Immature natural killer cell (primary cell): Measurements from ENCODE around the gene FAM163A. TPM values are rescaled to one million over a fixed set of nuclear protein-coding genes. Genes with fewer than 3 reads are reported as not detected.

Experiments used
- DNase-seq, 3 donors: peaks; one replicate each; pipeline ENCODE4 v3.0.0; 2022; ENCODE audit warnings: mixed read lengths in 1 of 3
- H3K27ac Mint-ChIP-seq, 6 donors: one replicate each; pipeline ENCODE4 v1.8.0; 2020; ENCODE audit warnings: mixed read lengths in 6 of 6, mild to moderate bottlenecking in 5 of 6, inconsistent platforms in 4 of 6, moderate library complexity in 3 of 6
- H3K27me3 Mint-ChIP-seq, 3 donors: one replicate each; pipeline ENCODE4 v1.8.0; 2020 to 2021; ENCODE audit warnings: low read depth in 3 of 3, mild to moderate bottlenecking in 3 of 3, mixed read lengths in 3 of 3, moderate library complexity in 3 of 3, inconsistent platforms in 1 of 3
- H3K36me3 Mint-ChIP-seq, 3 donors: one replicate each; pipeline ENCODE4 v1.8.0; 2020; ENCODE audit warnings: mixed read lengths in 3 of 3, inconsistent platforms in 2 of 3, mild to moderate bottlenecking in 2 of 3
- H3K4me1 Mint-ChIP-seq, 2 donors: one replicate each; pipeline ENCODE4 v1.8.0; 2020; ENCODE audit warnings: inconsistent platforms in 2 of 2, mild to moderate bottlenecking in 2 of 2, mixed read lengths in 2 of 2, moderate library complexity in 1 of 2
- H3K4me3 Mint-ChIP-seq, 5 donors: one replicate each; pipeline ENCODE4 v1.8.0; 2020; ENCODE audit warnings: mild to moderate bottlenecking in 5 of 5, mixed read lengths in 5 of 5, inconsistent platforms in 3 of 5, moderate library complexity in 3 of 5
- H3K9me3 Mint-ChIP-seq, 6 donors: one replicate each; pipeline ENCODE4 v1.8.0; 2020; ENCODE audit warnings: mild to moderate bottlenecking in 6 of 6, mixed read lengths in 6 of 6, inconsistent platforms in 4 of 6, moderate library complexity in 3 of 6
- polyA plus RNA-seq, 3 donors: library from polyadenylated mRNA; unstranded; fragments of 300-500 nt; fragmentation: Illumina TruSeq; gene quantifications; one replicate each; pipeline ENCODE4 v1.2.3, GENCODE V29; 2021

Gene FAM163A
- polyA plus RNA-seq, 3 donors from 2014 or later = not detected

DNA sequence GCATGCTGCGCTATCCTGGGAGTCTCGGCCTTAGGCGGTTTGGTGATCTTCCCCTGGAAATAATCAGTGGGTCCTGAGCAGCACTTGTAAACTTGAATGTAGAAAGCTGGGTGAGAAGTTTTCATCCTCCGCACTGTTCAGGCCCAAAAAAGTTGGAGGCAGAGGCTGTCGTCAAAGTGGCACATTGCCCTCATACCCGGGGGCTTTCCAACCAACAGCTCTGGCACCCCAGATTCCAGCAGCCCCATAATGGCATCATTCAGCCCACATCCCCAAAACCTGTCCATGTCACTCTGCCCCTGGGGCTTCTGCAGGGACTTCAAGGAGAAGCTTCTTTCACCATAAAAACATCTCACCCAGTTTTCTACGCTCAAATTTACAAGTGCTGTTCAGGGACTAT, 75.2 kb downstream of the FAM163A start:
- Mint-ChIP-seq H3K36me3 (no peaks in the 10 kb centered on the region), H3K27me3 (peaks cover 4 to 6% (median 6%) of the 10 kb centered on the region in 3 donors), H3K9me3 (peaks cover 0 to 1% (median 0%) of the 10 kb centered on the region in 6 donors), H3K4me3 (no peak overlapping the region), H3K27ac (no peak overlapping the region), H3K4me1 (peaks cover 18 to 22% of the 10 kb centered on the region in 2 donors)
- no peak for DNase-seq

- H3K36me3 Mint-ChIP-seq = no peaks in the 10 kb centered on the region
- H3K4me1 Mint-ChIP-seq = peaks cover 18 to 22% of the 10 kb centered on the region in 2 donors
- H3K9me3 Mint-ChIP-seq = peaks cover 0 to 1% (median 0%) of the 10 kb centered on the region in 6 donors
- no peak overlapping the region for H3K4me3 Mint-ChIP-seq
- no peak for DNase-seq
- H3K27me3 Mint-ChIP-seq = peaks cover 4 to 6% (median 6%) of the 10 kb centered on the region in 3 donors
- H3K27ac Mint-ChIP-seq = no peak overlapping the region
Observed at GRCh38 chr1:179818743-179819173, 75.7 kb downstream of the FAM163A start.

- H3K36me3 Mint-ChIP-seq = no peaks in the 10 kb centered on the region
- DNase-seq = no peak
- H3K27ac Mint-ChIP-seq = no peak overlapping the region
- H3K4me1 Mint-ChIP-seq = peaks cover 5 to 9% of the 10 kb centered on the region in 2 donors
- peaks cover 0 to 3% (median 2%) of the 10 kb centered on the region in 3 donors for H3K27me3 Mint-ChIP-seq
- H3K9me3 Mint-ChIP-seq = peaks cover 0 to 1% (median 0%) of the 10 kb centered on the region in 6 donors
- H3K4me3 Mint-ChIP-seq = no peak overlapping the region
Observed at GRCh38 chr1:179820226-179820970, 77.3 kb downstream of the FAM163A start.

DNA sequence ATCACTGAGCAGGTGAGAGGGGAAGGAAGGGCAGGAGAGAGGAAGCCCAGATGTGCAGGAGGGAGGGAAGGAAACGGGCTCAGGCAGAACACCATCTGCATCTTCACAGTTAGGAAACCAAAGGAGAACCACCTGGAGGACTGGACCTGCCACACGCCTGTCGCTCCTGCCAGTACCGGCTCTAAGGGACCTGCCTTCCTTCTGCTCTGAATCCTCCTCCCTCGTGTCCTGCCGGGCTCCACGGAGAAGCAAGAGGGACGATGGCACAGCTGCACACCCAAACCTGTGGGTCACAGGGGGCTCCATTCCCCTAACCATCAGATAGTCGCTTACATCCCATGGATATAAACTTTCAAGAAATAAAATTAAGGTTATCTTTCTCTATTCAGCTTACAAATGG, 78.4 kb downstream of the FAM163A start:
- H3K4me3 Mint-ChIP-seq = no peak overlapping the region
- no peak overlapping the region for H3K27ac Mint-ChIP-seq
- H3K27me3 Mint-ChIP-seq = peaks cover 2 to 3% (median 2%) of the 10 kb centered on the region in 3 donors
- peaks cover 0 to 1% (median 0%) of the 10 kb centered on the region in 6 donors for H3K9me3 Mint-ChIP-seq
- H3K36me3 Mint-ChIP-seq = no peaks in the 10 kb centered on the region
- DNase-seq = no peak
- no peaks in the 10 kb centered on the region for H3K4me1 Mint-ChIP-seq

GRCh38 chr1:179822065-179822464, 79.0 kb downstream of the FAM163A start:
- H3K4me1 Mint-ChIP-seq = no peaks in the 10 kb centered on the region
- H3K9me3 Mint-ChIP-seq = peaks cover 0 to 1% (median 0%) of the 10 kb centered on the region in 6 donors
- no peak overlapping the region for H3K4me3 Mint-ChIP-seq
- peaks cover 2 to 6% (median 5%) of the 10 kb centered on the region in 3 donors for H3K27me3 Mint-ChIP-seq
- H3K36me3 Mint-ChIP-seq = no peaks in the 10 kb centered on the region
- no peak for DNase-seq
- no peak overlapping the region for H3K27ac Mint-ChIP-seq

GRCh38 chr1:179823693-179824092, 80.6 kb downstream of the FAM163A start:
- Mint-ChIP-seq H3K27me3 (peaks cover 0 to 6% (median 5%) of the 10 kb centered on the region in 3 donors), H3K27ac (no peak overlapping the region), H3K4me1 (no peaks in the 10 kb centered on the region), H3K9me3 (peaks cover 0 to 1% (median 0%) of the 10 kb centered on the region in 6 donors), H3K4me3 (no peak overlapping the region), H3K36me3 (no peaks in the 10 kb centered on the region)
- no peak for DNase-seq

GRCh38 chr1:179824265-179824664, 81.2 kb downstream of the FAM163A start:
- H3K36me3 Mint-ChIP-seq = no peaks in the 10 kb centered on the region
- DNase-seq = no peak
- no peak overlapping the region for H3K4me3 Mint-ChIP-seq
- peaks cover 0 to 6% (median 5%) of the 10 kb centered on the region in 3 donors for H3K27me3 Mint-ChIP-seq
- H3K4me1 Mint-ChIP-seq = no peaks in the 10 kb centered on the region
- peaks cover 0 to 1% (median 0%) of the 10 kb centered on the region in 6 donors for H3K9me3 Mint-ChIP-seq
- H3K27ac Mint-ChIP-seq = no peak overlapping the region

GRCh38 chr1:179825206-179825605, 82.1 kb downstream of the FAM163A start:
- Mint-ChIP-seq H3K27ac (no peak overlapping the region), H3K9me3 (peaks cover 0 to 1% (median 0%) of the 10 kb centered on the region in 6 donors), H3K4me3 (no peak overlapping the region), H3K4me1 (no peaks in the 10 kb centered on the region), H3K36me3 (no peaks in the 10 kb centered on the region), H3K27me3 (peaks cover 0 to 7% (median 6%) of the 10 kb centered on the region in 3 donors)
- DNase-seq = no peak

DNA sequence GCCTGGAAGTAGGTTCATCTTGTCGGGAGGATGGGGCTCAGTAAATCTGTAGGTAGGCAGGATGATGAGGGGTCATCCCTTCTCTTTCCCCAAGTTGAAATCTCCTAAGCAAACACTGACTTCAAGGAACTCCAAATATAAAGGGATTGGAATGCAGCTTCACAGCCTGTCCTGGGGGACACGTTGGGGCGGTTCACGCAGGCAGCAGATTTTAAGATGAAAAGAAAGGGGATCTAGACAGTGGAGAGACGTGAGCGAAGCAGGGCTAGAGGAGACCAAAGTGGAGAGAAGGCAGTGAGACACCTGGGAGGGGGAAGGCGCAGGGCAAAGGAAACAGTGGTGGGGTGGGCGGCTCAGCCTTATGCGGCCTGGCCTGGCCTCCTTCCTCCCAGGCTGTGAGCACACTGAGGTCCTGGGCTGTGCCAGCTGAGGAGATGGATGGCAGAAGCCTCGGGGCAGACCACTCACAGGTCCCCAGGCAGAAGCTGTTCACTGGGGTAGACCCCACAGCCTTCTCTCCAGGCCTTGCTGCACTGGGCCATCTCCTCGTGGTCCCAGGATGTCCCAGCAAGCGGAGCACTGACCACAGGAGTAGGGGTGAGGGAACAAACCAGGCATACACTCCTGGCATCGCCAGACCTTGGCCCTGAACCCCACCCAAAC, 82.8 kb downstream of the FAM163A start:
- Mint-ChIP-seq H3K4me1 (peaks cover 2 to 6% of the 10 kb centered on the region in 2 donors), H3K4me3 (no peak overlapping the region), H3K9me3 (peaks cover 0 to 1% (median 0%) of the 10 kb centered on the region in 6 donors), H3K27ac (no peak overlapping the region), H3K27me3 (peaks cover 0 to 7% (median 6%) of the 10 kb centered on the region in 3 donors), H3K36me3 (no peaks in the 10 kb centered on the region)
- no peak for DNase-seq

DNA sequence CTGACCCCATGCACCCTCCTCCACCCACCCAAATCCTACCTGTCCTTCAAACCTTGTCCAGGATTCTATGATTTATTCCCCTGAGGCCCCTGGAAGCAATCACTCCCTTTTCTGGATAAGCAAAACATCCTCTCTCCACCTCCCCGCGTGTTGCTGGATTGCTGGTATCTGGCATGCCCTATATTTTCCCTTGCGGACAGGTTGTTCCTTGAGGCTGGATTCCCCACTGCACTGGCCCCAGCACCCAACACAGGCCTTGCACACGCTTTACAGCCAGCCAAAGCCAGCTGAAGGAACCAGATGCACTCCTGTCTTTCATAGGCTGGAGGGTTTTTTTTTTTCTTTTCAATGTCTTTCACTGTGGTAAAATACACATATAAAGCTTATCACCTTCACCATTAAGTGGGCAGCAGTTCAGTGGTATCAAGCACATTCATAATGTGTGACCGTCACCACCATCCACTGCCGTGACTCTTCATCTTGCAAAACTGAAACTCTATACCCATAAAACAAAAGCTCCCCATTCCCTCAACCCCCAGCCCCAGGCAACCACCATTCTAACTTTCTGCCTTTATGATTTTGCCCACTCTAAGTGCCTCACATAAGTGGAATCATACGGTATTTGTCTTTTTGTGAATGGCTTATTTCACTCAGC, 83.7 kb downstream of the FAM163A start:
- Mint-ChIP-seq H3K36me3 (no peaks in the 10 kb centered on the region), H3K27me3 (peaks cover 0 to 7% (median 6%) of the 10 kb centered on the region in 3 donors), H3K4me1 (peaks cover 10 to 14% of the 10 kb centered on the region in 2 donors), H3K27ac (no peak overlapping the region), H3K4me3 (no peak overlapping the region), H3K9me3 (no peaks in the 10 kb centered on the region)
- no peak for DNase-seq

DNA sequence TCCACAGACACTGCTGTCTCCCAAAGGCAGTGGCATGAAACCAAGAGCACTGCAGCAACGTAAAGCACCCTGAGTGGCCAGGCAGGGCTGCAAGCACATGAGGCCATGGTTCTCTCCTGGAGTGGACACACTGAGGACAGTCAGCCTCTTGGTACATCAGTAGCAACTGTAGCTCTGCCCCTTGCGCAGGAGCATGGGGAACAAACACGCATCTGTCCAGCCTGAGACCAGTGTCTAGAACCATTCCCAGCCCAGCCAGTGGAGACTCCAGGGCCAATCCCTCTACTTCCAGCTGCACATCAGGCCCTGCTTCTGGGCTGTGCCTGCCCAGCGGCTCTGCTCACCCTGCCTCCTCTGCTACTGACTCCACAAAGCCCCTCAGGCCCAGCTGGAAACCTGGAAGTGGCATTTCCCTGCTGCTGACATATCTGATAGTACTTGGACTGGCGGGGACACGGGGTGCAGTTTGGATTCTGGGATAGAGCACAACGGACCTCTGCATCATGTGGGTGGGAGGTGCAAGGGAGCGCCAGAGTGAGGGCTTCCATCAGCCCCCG, 85.5 kb downstream of the FAM163A start:
- no peak overlapping the region for H3K4me3 Mint-ChIP-seq
- H3K9me3 Mint-ChIP-seq = no peaks in the 10 kb centered on the region
- DNase-seq = no peak
- H3K4me1 Mint-ChIP-seq = peaks cover 14 to 21% of the 10 kb centered on the region in 2 donors
- peaks cover 0 to 7% (median 6%) of the 10 kb centered on the region in 3 donors for H3K27me3 Mint-ChIP-seq
- no peak overlapping the region for H3K27ac Mint-ChIP-seq
- H3K36me3 Mint-ChIP-seq = peaks cover 0 to 2% (median 0%) of the 10 kb centered on the region in 3 donors

- no peaks in the 10 kb centered on the region for H3K9me3 Mint-ChIP-seq
- H3K27ac Mint-ChIP-seq = no peak overlapping the region
- peaks cover 0 to 7% (median 3%) of the 10 kb centered on the region in 3 donors for H3K27me3 Mint-ChIP-seq
- H3K4me1 Mint-ChIP-seq = peaks cover 14 to 21% of the 10 kb centered on the region in 2 donors
- no peak overlapping the region for H3K4me3 Mint-ChIP-seq
- DNase-seq = no peak
- peaks cover 6 to 8% (median 8%) of the 10 kb centered on the region in 3 donors for H3K36me3 Mint-ChIP-seq
Observed at GRCh38 chr1:179831225-179831624, 88.1 kb downstream of the FAM163A start.

DNA sequence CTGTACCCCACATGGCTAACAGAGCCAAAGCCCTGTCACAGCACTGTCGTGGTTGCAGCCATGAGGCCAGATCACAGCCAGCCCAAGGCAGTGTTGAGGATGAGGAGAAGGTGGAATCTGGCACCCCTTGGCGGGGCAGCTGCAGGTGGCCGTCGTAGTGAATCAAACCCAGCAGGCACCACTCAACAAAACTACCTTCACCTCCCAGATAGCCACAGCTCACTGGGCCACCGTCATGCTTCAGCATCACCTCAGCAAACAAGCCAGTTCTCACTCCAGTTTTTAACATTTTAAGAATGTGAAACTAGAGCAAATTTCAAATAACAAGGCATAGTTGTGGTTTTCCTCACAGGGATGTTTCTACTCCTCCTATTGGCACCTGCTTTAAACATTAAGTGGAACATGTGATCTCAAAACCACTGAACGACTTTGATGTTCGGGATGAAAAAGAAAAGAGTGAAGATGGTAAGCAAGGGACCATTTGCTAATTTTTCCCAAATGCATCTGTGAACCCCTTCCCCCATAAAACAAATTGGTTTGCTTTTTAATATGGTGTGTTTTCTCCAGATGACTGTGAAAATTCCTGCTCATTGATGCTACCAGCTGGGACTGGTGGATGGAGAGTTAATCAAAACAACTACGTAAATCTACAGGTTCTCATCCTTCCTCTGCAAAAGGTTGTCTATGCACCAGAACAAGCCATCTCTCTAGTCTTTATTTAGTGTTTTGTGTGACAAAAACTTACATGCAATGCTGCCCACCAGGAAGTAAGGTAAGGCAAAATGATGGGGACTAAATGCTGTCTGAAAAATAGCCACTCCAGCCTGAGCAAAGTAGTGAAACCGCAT, 89.0 kb downstream of the FAM163A start:
- no peaks in the 10 kb centered on the region for H3K9me3 Mint-ChIP-seq
- no peak overlapping the region for H3K27ac Mint-ChIP-seq
- DNase-seq = no peak
- H3K27me3 Mint-ChIP-seq = peaks cover 0 to 2% (median 0%) of the 10 kb centered on the region in 3 donors
- H3K4me1 Mint-ChIP-seq = peaks cover 14 to 21% of the 10 kb centered on the region in 2 donors
- no peak overlapping the region for H3K4me3 Mint-ChIP-seq
- peaks cover 7 to 9% (median 8%) of the 10 kb centered on the region in 3 donors for H3K36me3 Mint-ChIP-seq
